Liver (tissue), 9 donors: ENCODE results near the gene TTC22. TPM values are rescaled to one million over a fixed set of nuclear protein-coding genes. Genes with fewer than 3 reads are reported as not detected.

Source experiments
- DNase-seq: peaks from one replicate; pipeline ENCODE4 v3.0.0-alpha.2; 2017; ENCODE audit warnings: low spot score
- H3K27ac ChIP-seq, 2 donors: one replicate each; pipeline ENCODE4 v1.7.0; 2013; ENCODE audit warnings: inconsistent platforms in 2 of 2, low read length in 2 of 2, control low read depth in 1 of 2, low read depth in 1 of 2, mild to moderate bottlenecking in 1 of 2
- H3K27me3 ChIP-seq, 4 donors: one replicate each; pipeline versions ENCODE4 v1.6.1 to v1.7.0; 2013; ENCODE audit warnings: low read length in 3 of 4, inconsistent platforms in 1 of 4, mild to moderate bottlenecking in 1 of 4, moderate library complexity in 1 of 4; ENCODE audit not compliant: control insufficient read depth in 4 of 4, insufficient read depth in 4 of 4
- H3K36me3 ChIP-seq, 4 donors: one replicate each; pipeline versions ENCODE4 v1.6.1 to v1.7.0; 2013; ENCODE audit warnings: low read length in 3 of 4, mild to moderate bottlenecking in 3 of 4, low read depth in 1 of 4, moderate library complexity in 1 of 4; ENCODE audit not compliant: control insufficient read depth in 4 of 4, insufficient read depth in 3 of 4
- H3K4me1 ChIP-seq, 4 donors: one replicate each; pipeline versions ENCODE4 v1.6.1 to v1.7.0; 2013; ENCODE audit warnings: low read length in 3 of 4, mild to moderate bottlenecking in 3 of 4, moderate library complexity in 1 of 4; ENCODE audit not compliant: control insufficient read depth in 4 of 4, insufficient read depth in 4 of 4
- H3K4me3 ChIP-seq, 3 donors: one replicate each; pipeline versions ENCODE4 v1.6.1 to v1.7.0; 2013; ENCODE audit warnings: low read length in 3 of 3, control low read depth in 1 of 3, low read depth in 1 of 3, mild to moderate bottlenecking in 1 of 3
- H3K9ac ChIP-seq, 2 donors: one replicate each; pipeline ENCODE4 v1.7.0; 2013; ENCODE audit warnings: low read length in 2 of 2, mild to moderate bottlenecking in 2 of 2, moderate library complexity in 2 of 2, control low read depth in 1 of 2, low read depth in 1 of 2
- H3K9me3 ChIP-seq, 4 donors: one replicate each; pipeline versions ENCODE4 v1.6.1 to v1.7.0; 2013; ENCODE audit warnings: low read length in 3 of 4; ENCODE audit not compliant: control insufficient read depth in 4 of 4
- CTCF ChIP-seq: fragments of 150-350 bp; IDR thresholded peaks from 2 replicates; pipeline ENCODE4 v1.5.1; 2017; ENCODE audit warnings: improper control_type of control experiment, low read depth, low read length; ENCODE audit not compliant: missing input control
- EGR1 ChIP-seq, 2 donors: IDR thresholded peaks; 2 replicates each; pipeline ENCODE4 v1.6.1; 2016 to 2018; ENCODE audit warnings: antibody characterized with exemption in 2 of 2, low read depth in 2 of 2
- FOXA1 ChIP-seq: IDR thresholded peaks from 2 replicates; pipeline ENCODE4 v1.6.1; 2016; ENCODE audit warnings: antibody characterized with exemption
- FOXA2 ChIP-seq: IDR thresholded peaks from 2 replicates; pipeline ENCODE4 v1.6.1; 2016; ENCODE audit warnings: antibody characterized with exemption
- GABPA ChIP-seq, 2 donors: IDR thresholded peaks in 1 of 2; conservative IDR thresholded peaks in 1 of 2; 2 replicates each; pipeline ENCODE4 v1.6.1; 2016; ENCODE audit warnings: antibody characterized with exemption in 2 of 2, mild to moderate bottlenecking in 1 of 2, moderate library complexity in 1 of 2
- HNF4A ChIP-seq, 2 donors: conservative IDR thresholded peaks; 2 replicates each; pipeline ENCODE4 v1.6.1; 2016; ENCODE audit warnings: antibody characterized with exemption in 2 of 2, mild to moderate bottlenecking in 2 of 2
- HNF4G ChIP-seq: IDR thresholded peaks from 2 replicates; pipeline ENCODE4 v1.6.1; 2016; ENCODE audit warnings: antibody characterized with exemption
- JUND ChIP-seq, 2 donors: IDR thresholded peaks; 2 replicates each; pipeline ENCODE4 v1.6.1; 2016; ENCODE audit warnings: antibody characterized with exemption in 2 of 2
- NR2F2 ChIP-seq: IDR thresholded peaks from 2 replicates; pipeline ENCODE4 v1.6.1; 2016; ENCODE audit warnings: antibody characterized with exemption
- RAD21 ChIP-seq, 2 donors: IDR thresholded peaks; 2 replicates each; pipeline ENCODE4 v1.6.1; 2016; ENCODE audit warnings: antibody characterized with exemption in 2 of 2, mild to moderate bottlenecking in 2 of 2
- RXRA ChIP-seq, 2 donors: IDR thresholded peaks; 2 replicates each; pipeline ENCODE4 v1.6.1; 2017 to 2018; ENCODE audit warnings: antibody characterized with exemption in 2 of 2, mild to moderate bottlenecking in 1 of 2
- SP1 ChIP-seq: IDR thresholded peaks from 2 replicates; pipeline ENCODE4 v1.6.1; 2018; ENCODE audit warnings: antibody characterized with exemption, mild to moderate bottlenecking
- TAF1 ChIP-seq: conservative IDR thresholded peaks from 2 replicates; pipeline ENCODE4 v1.6.1; 2016; ENCODE audit warnings: antibody characterized with exemption, mild to moderate bottlenecking
- YY1 ChIP-seq: IDR thresholded peaks from 2 replicates; pipeline ENCODE4 v1.6.1; 2016; ENCODE audit warnings: antibody characterized with exemption, mild to moderate bottlenecking
- WGBS: extraction: QIAGEN DNeasy Blood & Tissue Kit; methylation state at CpG from one replicate; pipeline ENCODE4 v1.1.7; 2013; 5-methylcytosine and 5-hydroxymethylcytosine counted together
- polyA plus RNA-seq, 2 donors: library from polyadenylated mRNA; stranded (reverse) in 1 of 2; unstranded in 1 of 2; fragments of 200-250 nt in 1 of 2; fragments of >200 nt in 1 of 2; fragmentation: Nextera tagmentation in 1 of 2; extraction: Ambion mirVana in 1 of 2; gene quantifications; one replicate each; pipeline versions ENCODE4 v1.2.1 to v1.2.3, GENCODE V29; 2013 to 2015
- total RNA-seq, 2 donors: library from RNA; depleted of rRNA; stranded (reverse); fragments of >200 nt; gene quantifications; one replicate each; pipeline ENCODE4 v1.2.3, GENCODE V29; 2014
- TF ChIP-seq, protein P1 (sequence below): IDR thresholded peaks from 2 replicates; pipeline ENCODE4 v1.6.1; 2016; ENCODE audit warnings: antibody characterized with exemption
- TF ChIP-seq, protein P2 (sequence below): IDR thresholded peaks from 2 replicates; pipeline ENCODE4 v1.6.1; 2016; ENCODE audit warnings: antibody characterized with exemption, mild to moderate bottlenecking
- TF ChIP-seq, protein P3 (sequence below): IDR thresholded peaks from 2 replicates; pipeline ENCODE4 v1.6.1; 2016; ENCODE audit warnings: antibody characterized with exemption
- TF ChIP-seq, protein P4 (sequence below): IDR thresholded peaks from 2 replicates; pipeline ENCODE4 v1.6.1; 2016; ENCODE audit warnings: antibody characterized with exemption
- donor health status: healthy.
- donor health status: healthy.
- donor health status: healthy.
- donor health status: healthy.
- donor health status: healthy.

The TTC22 gene
- total and polyA plus RNA-seq, 4 donors: 0.96 to 3.5 (median 2.3) TPM

DNA sequence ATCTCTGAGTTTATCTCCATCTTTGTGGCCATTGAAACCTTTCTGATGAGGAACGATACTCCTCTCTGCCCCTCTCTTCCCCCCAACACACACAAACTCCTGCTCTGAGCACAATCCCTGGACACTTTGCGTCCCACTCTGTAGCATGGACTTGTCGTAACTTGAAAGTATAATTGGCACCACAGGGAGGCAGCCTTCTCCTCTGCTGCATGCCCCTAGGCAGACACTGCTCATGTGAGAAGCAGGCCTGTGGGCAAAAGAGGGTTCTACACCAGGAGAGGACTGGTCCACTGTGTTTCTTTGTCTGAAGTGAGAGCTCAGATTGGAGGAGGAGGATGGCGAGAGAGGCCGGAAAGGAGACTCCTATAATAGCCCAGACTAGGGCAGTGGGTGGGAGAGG is 33.0 kb downstream of the TTC22 start:
- no peaks in the 10 kb centered on the region for H3K9me3 ChIP-seq
- peaks cover 0 to 15% (median 9%) of the 10 kb centered on the region in 4 donors for H3K4me1 ChIP-seq
- H3K4me3 ChIP-seq: no peak overlapping the region
- 89% methylated on average over 5 of the region's 5 CpGs for WGBS
- H3K9ac ChIP-seq: no peak overlapping the region
- H3K27me3 ChIP-seq: no peaks in the 10 kb centered on the region
- no peaks in the 10 kb centered on the region for H3K36me3 ChIP-seq
- H3K27ac ChIP-seq: no peak overlapping the region
- TF ChIP-seq EGR1 (IDR thresholded peaks at IDR 0.05; ENCODE audit: low read depth in 2 of 2) (no peak), CTCF (peak; percentile 5), RAD21 (IDR thresholded peaks at IDR 0.05) (peak; percentile 41 to 59)
- DNase-seq: no peak

- WGBS: 66% methylated on average over 6 of the region's 6 CpGs
These were observed 33.6 kb downstream of the TTC22 start for GRCh38 chr1:54767526-54767925.

More at GRCh38 chr1:54767526-54767925, 33.6 kb downstream of the TTC22 start:
- no peaks in the 10 kb centered on the region for H3K36me3 ChIP-seq
- H3K27ac ChIP-seq: no peak overlapping the region
- DNase-seq: no peak
- H3K4me1 ChIP-seq: peaks cover 0 to 15% (median 9%) of the 10 kb centered on the region in 4 donors
- H3K9ac ChIP-seq: no peak overlapping the region
- H3K9me3 ChIP-seq: no peaks in the 10 kb centered on the region
- no peak overlapping the region for H3K4me3 ChIP-seq
- no peaks in the 10 kb centered on the region for H3K27me3 ChIP-seq
- no peak for TF ChIP-seq GABPA (IDR thresholded peaks at IDR 0.05 in 1 of 2, conservative IDR thresholded peaks at IDR 0.05 in 1 of 2)
- no peak for TF ChIP-seq RAD21 (IDR thresholded peaks at IDR 0.05)
- TF ChIP-seq HNF4A (conservative IDR thresholded peaks at IDR 0.05): no peak
- TF ChIP-seq RXRA (IDR thresholded peaks at IDR 0.05): no peak
- no peak for TF ChIP-seq FOXA2
- TF ChIP-seq TAF1: no peak
- TF ChIP-seq, protein P1, sequence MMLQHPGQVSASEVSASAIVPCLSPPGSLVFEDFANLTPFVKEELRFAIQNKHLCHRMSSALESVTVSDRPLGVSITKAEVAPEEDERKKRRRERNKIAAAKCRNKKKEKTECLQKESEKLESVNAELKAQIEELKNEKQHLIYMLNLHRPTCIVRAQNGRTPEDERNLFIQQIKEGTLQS: no peak
- TF ChIP-seq JUND (IDR thresholded peaks at IDR 0.05): no peak
- no peak for TF ChIP-seq CTCF
- TF ChIP-seq, protein P2, sequence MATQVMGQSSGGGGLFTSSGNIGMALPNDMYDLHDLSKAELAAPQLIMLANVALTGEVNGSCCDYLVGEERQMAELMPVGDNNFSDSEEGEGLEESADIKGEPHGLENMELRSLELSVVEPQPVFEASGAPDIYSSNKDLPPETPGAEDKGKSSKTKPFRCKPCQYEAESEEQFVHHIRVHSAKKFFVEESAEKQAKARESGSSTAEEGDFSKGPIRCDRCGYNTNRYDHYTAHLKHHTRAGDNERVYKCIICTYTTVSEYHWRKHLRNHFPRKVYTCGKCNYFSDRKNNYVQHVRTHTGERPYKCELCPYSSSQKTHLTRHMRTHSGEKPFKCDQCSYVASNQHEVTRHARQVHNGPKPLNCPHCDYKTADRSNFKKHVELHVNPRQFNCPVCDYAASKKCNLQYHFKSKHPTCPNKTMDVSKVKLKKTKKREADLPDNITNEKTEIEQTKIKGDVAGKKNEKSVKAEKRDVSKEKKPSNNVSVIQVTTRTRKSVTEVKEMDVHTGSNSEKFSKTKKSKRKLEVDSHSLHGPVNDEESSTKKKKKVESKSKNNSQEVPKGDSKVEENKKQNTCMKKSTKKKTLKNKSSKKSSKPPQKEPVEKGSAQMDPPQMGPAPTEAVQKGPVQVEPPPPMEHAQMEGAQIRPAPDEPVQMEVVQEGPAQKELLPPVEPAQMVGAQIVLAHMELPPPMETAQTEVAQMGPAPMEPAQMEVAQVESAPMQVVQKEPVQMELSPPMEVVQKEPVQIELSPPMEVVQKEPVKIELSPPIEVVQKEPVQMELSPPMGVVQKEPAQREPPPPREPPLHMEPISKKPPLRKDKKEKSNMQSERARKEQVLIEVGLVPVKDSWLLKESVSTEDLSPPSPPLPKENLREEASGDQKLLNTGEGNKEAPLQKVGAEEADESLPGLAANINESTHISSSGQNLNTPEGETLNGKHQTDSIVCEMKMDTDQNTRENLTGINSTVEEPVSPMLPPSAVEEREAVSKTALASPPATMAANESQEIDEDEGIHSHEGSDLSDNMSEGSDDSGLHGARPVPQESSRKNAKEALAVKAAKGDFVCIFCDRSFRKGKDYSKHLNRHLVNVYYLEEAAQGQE: no peak
- no peak for TF ChIP-seq SP1
- TF ChIP-seq, protein P3, sequence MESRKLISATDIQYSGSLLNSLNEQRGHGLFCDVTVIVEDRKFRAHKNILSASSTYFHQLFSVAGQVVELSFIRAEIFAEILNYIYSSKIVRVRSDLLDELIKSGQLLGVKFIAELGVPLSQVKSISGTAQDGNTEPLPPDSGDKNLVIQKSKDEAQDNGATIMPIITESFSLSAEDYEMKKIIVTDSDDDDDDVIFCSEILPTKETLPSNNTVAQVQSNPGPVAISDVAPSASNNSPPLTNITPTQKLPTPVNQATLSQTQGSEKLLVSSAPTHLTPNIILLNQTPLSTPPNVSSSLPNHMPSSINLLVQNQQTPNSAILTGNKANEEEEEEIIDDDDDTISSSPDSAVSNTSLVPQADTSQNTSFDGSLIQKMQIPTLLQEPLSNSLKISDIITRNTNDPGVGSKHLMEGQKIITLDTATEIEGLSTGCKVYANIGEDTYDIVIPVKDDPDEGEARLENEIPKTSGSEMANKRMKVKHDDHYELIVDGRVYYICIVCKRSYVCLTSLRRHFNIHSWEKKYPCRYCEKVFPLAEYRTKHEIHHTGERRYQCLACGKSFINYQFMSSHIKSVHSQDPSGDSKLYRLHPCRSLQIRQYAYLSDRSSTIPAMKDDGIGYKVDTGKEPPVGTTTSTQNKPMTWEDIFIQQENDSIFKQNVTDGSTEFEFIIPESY: no peak
- TF ChIP-seq, protein P4, sequence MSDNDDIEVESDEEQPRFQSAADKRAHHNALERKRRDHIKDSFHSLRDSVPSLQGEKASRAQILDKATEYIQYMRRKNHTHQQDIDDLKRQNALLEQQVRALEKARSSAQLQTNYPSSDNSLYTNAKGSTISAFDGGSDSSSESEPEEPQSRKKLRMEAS: no peak
- no peak for TF ChIP-seq HNF4G
- TF ChIP-seq EGR1 (IDR thresholded peaks at IDR 0.05; ENCODE audit: low read depth in 2 of 2): no peak
- TF ChIP-seq FOXA1: no peak
- TF ChIP-seq NR2F2: no peak
- TF ChIP-seq YY1: no peak
